Endothelial cell of hepatic sinusoid (primary cell): ENCODE data around the gene IL36B.

Experiments
- in situ Hi-C: cut with HindIII; loops from 2 replicates; pipeline ENCODE4 v1.10.0; 2017; ENCODE audit warnings: low sequenced_read_pairs

The IL36B gene

GRCh38 chr2:113076954-113077669, 24.4 kb upstream of the IL36B start:
- in situ Hi-C loops, result no loop called here

GRCh38 chr2:113075600-113075999, 22.9 kb upstream of the IL36B start:
- in situ Hi-C loops, result no loop called here

- in situ Hi-C loops, result no loop called here
Measured at GRCh38 chr2:113075030-113075429, 22.4 kb upstream of the IL36B start.

GRCh38 chr2:113073325-113073834, 20.7 kb upstream of the IL36B start:
- in situ Hi-C loops, result loop anchor here (5.0 kb wide), 1 partner anchor 84 kb away; no protein-coding TSS in a partner anchor

GRCh38 chr2:113072584-113072983, 19.9 kb upstream of the IL36B start:
- in situ Hi-C loops, result loop anchor here (5.0 kb wide), 1 partner anchor 85 kb away; no protein-coding TSS in a partner anchor

GRCh38 chr2:113070606-113070975, 17.9 kb upstream of the IL36B start:
- in situ Hi-C loops, result loop anchor here (5.0 kb wide), 1 partner anchor 87 kb away; no protein-coding TSS in a partner anchor

- in situ Hi-C loops, result loop anchor here (5.0 kb wide), 1 partner anchor 87 kb away; no protein-coding TSS in a partner anchor
Measured at GRCh38 chr2:113069676-113070605, 17.3 kb upstream of the IL36B start.

GRCh38 chr2:113068706-113069485, 16.2 kb upstream of the IL36B start:
- in situ Hi-C loops, result no loop called here

GRCh38 chr2:113068249-113068648, 15.6 kb upstream of the IL36B start:
- in situ Hi-C loops, result no loop called here

GRCh38 chr2:113067681-113068080, 15.0 kb upstream of the IL36B start, which contains the start of gene IL1F10:
TSS of gene IL1F10 (plus strand) at chr2:113067970. CDS start at chr2:113072739, 4,769 bp downstream.
- in situ Hi-C loops, result no loop called here

- in situ Hi-C loops, result no loop called here
Measured at GRCh38 chr2:113064898-113065297, 12.2 kb upstream of the IL36B start.

- in situ Hi-C loops, result no loop called here
Measured at GRCh38 chr2:113064281-113064680, 11.6 kb upstream of the IL36B start.

- in situ Hi-C loops, result no loop called here
Measured at GRCh38 chr2:113061896-113062770, 9.5 kb upstream of the IL36B start.

GRCh38 chr2:113061241-113061640, 8.6 kb upstream of the IL36B start:
- in situ Hi-C loops, result no loop called here

- in situ Hi-C loops, result no loop called here
Measured at GRCh38 chr2:113060796-113061195, 8.1 kb upstream of the IL36B start.

GRCh38 chr2:113060396-113060795, 7.7 kb upstream of the IL36B start:
- in situ Hi-C loops, result no loop called here

- in situ Hi-C loops, result no loop called here
Measured at GRCh38 chr2:113058998-113059960, 6.6 kb upstream of the IL36B start, which contains the start of gene IL36RN. TSS of gene IL36RN (plus strand) at chr2:113059198. CDS start at chr2:113059439, 241 bp downstream.

- in situ Hi-C loops, result no loop called here
Measured at GRCh38 chr2:113058411-113058994, 5.8 kb upstream of the IL36B start.
